Stimulated activated CD4-positive, alpha-beta T cell treated with anti-CD3 and anti-CD28 coated beads, TNF-alpha, amount 100 ng/mL, for 48 hours (primary cell): ENCODE data around the gene ADCY1.

Source experiments
- DNase-seq, 3 donors: peaks; one replicate each; pipeline ENCODE4 v3.0.0-alpha.2; 2020; ENCODE audit warnings: low read depth in 3 of 3

Gene ADCY1

DNA sequence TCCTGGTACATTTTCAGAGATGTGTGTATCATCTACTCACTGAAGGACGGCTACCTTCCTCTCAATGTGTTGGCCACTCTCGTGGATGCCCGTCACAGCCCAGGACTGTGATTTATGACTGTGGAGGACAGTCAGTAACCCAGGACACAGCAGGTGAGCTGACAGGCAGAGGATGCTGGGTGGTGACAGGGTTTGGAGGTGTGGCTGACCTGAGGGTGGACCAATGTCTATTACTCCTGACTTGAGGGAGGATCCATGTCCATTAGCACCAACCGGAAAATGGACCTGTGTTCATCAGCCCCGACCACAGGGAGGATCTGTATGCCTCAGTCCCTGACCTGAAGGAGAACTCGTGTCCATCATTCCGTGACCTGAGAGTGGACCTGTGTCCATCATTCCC, 96.1 kb downstream of the ADCY1 start:
- DNase-seq = no peak

DNA sequence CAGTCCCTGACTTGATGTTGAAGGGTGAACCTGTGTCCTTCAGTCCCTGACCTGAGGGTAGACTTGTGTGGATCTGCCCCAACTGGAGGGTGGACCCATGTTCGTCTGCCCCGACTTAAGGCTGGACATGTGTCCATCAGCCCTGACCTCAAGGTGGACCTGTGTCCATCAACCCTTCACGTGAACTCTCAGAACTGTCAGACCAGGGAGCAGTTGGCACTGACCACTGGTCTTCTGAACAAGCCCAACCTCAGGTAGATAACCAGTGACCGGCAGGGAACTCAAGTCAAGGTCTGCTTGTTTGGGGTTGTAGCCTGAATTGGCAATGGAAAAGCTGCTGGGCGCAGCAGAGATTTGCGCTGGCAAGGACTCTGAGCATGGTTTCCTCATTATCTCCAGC, 96.5 kb downstream of the ADCY1 start:
- no peak for DNase-seq

DNA sequence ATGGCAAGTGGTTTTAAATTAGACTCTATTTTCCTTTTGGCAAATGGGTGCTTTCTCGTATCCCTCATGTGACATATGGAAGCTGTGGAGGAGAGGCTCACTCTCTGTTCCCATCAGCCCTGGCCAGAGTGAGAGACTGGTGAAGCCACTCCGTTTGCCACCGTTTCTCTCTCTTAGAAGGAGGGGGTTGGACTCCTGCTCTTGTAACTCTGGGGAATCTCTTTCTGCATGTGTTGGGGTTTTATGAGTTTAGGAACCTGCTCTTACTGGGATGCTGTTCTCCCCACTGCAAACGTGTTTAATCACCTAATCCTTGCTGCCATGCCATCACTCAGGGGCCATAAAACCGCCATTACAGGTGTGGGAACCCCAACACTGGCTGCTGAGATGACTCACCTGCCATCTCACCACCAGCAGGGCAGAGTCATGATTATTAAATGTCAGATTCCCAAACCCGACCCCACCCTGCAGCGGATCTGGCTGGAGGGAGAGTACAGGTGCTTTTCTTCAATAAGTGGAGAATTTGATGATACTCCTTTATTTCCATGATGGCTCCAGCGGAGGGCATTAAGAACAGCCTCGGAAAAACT, 103.2 kb downstream of the ADCY1 start:
- DNase-seq = no peak

DNA sequence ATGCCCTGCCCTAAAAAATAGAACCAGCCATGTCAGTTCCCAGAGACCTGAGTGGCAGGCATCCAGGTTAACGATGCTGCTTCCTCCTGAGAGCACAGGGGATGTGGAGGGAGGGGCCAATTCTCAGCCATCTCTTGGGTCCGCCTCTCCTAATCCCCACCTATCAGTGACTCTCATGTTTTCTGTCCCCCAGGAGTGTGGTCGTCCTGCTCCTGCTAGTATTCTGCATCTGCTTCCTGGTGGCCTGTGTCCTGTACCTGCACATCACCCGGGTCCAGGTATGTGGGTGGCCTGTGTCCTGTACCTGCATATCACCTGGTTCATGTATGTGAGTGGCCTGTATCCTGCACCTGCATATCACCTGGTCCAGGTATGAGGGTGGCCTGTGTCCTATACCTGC, 105.3 kb downstream of the ADCY1 start:
- DNase-seq = no peak

DNA sequence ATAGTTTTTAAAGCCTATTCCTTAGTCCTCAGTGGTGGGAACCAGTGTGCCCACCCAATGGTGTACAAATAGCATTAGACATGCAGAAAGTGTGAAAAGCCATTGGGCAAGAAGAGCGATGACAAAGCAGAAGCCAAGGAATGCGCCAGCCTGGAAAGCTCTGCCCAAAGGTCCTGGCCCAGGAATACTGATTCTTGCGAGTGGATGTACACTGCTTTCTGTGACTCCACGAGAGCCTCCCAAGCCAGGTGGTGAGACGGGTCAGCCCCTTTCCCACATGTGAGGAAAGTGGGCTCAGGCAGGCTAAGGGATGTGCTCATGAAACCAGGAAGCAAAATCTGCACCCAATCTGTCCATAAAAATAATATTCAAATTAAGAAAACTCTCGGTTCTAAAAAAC, 106.6 kb downstream of the ADCY1 start:
- no peak for DNase-seq

DNA sequence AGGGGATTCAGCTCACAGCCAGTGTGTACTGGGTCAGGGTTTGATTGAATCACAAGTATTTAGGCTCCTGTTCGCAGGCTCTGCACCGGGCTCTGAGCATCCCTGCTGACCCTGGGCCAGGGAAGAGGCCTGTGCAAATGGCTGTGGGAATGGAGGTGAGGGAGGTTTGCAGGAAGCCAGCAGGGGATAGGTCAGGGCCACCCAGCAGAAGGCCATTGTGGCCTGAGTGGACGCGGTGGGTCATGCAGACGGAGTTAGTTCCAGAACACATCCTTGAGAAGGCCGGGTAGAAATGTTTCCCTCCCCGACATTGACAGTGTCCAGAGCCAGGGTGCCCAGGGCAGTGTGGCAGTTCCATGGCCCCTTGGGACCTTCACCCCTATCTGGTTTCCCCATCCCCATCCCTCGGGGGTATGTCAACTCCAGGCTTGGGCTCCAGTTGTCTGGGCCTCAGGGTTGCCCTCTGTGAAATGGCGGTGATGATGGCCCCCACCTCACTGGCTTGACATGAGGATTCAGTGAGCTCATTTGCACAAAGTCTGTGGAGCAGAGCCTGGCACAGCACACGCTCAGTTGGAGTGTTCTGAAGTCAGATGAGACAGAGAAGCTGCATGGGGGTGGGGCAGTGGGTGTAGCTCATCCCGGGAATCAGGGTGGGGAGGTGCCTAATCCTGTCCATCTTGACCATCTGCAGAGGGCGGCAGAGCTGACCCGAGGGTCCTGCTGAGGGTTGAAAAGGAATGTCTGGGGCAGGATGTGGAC, 107.6 kb downstream of the ADCY1 start:
- DNase-seq = no peak

DNA sequence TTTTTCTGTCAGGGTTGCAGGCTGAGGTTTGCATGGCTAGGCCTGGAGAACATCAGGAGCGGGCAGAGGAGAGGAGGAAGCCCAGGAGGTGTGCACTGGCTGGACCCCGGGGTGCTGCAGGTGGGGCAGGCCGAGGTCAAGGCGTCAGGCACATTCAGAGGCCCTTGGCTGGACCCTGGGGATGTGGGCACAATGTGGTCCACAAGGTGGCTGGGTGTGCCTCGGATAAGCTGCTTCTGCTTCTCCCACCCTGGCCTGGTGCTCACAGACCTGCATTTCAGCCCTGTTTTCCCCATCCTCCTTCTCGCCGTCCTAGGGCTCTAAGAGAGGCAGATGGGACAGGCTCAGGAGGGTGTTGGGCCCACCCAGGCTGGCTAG, 108.2 kb downstream of the ADCY1 start:
- DNase-seq = no peak

DNA sequence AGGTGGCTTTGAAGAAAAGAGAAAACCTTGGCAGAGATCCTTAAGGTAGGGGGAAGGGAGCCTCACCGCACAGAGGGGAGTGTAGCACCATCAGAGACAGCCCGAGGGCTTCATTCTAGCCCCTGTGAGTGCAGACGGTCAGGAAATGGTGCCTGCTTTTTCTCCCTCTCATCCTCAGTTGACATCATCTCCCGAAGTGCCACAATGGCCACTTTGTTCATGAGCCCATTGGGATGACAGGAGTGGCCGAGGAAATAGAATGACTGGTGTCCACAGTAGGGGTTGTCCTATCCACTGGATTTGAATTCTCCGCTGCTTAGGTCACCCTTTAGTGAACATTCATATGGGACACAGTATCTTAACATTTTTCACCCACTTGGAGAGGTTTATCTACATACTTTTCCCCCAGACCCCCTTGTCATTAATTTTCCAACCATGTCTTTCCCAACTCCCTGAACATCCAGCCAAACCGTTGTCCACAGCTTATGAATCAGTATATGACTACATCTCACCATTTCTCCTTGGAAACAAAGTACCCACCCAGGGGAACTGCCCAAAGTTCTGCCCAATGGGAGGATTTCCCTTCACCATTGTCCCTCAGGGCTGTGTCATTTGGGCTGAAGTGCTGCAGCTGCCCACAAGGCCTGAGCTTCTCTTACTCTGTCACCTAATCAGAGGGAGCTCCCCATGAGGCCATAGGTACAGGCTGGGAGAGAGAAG, 108.8 kb downstream of the ADCY1 start:
- no peak for DNase-seq

DNA sequence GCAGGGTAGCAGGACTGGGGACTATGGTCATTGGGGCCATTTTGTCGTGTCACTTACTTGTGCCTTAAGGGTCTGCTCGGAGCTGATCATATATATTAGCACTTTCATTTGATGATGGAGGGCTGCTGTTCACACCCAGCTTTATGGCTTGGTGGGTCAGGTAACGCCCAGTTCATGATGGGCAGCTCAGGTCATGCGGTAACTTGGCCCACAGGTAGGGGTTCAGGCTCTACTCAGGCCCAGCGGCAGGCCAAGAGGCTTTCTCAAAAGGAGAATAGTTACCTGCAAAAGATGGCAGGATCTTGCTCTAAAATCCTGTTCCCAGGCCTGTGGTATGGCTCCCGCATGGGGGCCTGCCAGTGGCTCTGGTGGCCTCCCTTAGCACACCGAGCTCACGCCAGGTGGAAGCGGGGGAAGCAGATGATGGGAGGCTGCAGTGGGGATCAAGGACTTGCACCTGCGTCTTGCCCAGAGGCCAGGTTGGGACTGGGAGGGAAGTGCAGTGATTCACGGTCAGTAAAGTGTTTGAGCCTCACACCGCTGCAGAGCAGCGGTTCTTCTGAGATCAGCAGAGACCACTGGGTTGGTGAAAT, 109.5 kb downstream of the ADCY1 start:
- no peak for DNase-seq

DNA sequence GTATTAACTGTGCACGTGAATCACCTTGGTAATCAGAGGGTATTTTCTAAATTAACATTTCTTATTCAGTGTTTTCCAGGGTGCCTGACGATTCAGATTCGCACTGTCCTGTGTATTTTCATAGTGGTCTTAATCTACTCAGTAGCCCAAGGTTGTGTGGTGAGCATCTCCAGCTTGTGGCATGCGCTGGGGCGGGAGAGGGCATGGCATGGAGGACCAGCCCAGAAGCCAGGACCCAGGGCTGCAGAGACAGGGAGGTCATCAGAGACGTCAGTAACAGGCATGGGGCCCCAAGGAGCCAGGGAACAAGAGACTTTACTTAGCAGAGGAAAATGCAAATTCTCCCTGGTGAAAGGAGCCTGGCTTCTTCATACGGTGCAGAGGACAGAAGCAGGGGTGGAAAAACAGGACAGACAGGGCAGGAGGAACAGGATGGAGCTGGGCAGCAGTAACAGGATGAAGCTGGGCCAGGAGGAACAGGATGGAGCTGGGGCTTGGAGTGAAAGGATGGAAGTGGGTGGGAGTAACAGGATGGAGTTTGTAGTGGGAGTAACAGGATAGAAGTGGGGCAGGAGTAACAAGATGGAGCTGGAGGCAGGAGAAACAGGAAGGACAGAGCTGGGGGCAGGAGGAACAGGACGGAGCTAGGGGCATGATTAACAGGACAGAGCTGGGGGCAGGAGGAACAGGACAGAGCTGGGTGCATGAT, 110.9 kb downstream of the ADCY1 start:
- DNase-seq = no peak

DNA sequence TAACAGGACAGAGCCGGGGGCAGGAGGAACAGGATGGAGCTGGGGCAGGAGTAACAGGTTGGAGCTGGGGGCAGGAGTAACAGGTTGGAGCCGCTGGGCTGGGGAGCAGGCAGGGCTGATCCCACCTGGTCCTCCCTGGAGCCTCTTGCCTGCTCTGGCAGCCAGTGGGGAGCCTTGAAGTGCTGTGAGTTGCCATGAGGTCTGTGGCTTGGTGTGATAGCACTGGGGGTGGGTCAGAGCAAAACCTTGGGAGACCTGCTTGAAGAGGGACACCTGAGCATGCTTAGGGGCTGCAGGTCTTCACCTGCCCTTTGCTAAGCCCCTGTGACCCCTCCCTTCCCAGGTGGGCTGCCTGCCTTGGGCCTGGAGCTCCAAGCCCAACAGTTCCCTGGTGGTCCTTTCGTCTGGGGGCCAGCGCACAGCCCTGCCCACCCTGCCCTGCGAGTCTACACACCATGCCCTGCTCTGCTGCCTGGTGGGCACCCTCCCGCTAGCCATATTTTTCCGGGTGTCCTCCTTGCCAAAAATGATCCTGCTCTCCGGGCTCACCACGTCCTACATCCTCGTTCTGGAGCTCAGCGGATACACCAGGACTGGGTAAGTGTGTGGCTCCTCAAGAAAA, 111.6 kb downstream of the ADCY1 start:
- no peak for DNase-seq

DNA sequence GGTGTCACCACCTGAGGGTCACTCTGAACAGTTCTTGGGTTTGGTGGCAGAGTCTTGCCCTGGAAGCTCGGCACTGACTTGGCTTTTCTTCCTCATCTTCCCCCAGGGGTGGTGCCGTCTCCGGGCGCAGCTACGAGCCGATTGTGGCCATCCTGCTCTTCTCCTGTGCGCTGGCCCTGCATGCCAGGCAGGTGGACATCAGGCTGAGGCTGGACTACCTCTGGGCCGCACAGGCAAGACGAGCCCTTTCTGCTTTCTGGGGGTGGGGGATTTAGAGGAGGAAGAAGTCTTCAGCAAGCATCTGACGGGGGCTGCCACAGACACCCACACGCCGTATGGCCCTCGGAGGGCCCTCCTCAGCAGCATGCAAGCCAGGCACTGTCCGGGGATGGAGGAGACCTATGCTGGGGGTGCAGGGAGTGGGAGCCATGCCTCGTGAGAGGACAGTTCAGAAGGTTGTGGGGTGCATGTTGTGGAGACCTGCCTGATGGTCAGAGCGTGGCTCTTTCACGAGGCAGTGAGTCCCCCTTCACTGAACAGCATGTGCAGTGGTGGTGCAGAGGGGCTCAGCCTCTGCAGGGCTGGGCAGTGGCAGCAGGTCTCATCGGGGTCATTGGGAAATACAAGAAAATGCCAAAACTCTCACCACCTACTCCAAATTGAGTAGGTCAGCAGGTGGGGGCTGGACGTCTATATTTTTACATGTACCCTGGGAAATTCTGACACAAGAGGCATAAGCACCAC, 112.4 kb downstream of the ADCY1 start:
- no peak for DNase-seq

DNA sequence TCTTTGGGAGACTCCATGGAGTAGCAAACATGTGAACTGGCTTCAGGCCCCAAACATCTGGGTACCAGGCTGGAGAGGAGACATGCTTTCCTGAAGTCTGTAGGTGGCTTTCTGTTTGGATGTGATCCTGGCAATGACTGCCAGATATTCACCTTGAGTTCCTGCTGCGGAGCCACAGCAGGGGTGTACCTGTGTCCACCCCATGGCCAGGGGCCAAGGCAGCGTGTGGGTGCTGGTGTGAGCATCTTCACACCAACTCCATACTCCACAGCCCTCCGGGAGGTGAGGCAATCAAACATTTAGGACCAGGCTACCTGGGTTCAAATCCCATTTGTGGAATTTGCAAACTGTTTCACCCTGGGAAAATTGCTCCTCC, 113.0 kb downstream of the ADCY1 start:
- DNase-seq = no peak

DNA sequence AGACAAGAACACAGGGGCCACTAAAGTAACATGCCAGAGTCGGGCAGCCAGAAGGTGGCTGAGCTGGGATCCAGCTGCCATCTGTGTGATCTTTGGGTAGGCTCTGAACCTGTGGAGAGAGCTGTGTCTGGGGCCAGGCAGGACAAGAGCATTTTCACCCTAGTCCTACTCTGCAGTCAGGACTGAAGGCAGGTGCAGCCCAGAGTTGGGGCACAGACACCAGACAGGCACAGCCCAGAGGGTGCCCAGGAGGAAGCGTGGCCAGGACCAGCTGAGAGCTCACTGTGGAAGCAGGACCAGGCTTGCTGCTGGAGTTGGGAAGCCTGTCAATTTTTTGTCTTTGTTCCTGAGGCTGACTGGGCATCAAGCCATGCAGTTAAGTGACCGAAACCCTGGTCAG, 113.6 kb downstream of the ADCY1 start:
- DNase-seq = no peak

DNA sequence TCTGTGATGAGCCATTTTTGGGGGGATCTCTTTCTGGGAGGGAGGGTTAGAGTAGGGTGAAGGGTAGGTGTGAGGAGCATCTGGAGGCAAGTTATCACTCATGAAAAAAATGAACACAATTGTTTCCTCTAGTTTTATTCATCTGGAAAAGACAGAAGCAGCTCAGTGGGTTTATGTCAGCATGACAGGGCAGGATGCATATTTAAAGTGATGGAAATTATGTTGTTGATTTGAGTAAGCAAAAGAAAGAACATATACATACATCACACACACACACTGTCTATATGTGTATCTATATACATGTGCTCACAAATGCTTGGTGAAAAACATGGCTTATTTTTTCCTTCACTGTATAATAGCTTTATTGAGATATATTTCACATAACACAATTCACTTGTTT, 114.2 kb downstream of the ADCY1 start:
- DNase-seq = no peak

DNA sequence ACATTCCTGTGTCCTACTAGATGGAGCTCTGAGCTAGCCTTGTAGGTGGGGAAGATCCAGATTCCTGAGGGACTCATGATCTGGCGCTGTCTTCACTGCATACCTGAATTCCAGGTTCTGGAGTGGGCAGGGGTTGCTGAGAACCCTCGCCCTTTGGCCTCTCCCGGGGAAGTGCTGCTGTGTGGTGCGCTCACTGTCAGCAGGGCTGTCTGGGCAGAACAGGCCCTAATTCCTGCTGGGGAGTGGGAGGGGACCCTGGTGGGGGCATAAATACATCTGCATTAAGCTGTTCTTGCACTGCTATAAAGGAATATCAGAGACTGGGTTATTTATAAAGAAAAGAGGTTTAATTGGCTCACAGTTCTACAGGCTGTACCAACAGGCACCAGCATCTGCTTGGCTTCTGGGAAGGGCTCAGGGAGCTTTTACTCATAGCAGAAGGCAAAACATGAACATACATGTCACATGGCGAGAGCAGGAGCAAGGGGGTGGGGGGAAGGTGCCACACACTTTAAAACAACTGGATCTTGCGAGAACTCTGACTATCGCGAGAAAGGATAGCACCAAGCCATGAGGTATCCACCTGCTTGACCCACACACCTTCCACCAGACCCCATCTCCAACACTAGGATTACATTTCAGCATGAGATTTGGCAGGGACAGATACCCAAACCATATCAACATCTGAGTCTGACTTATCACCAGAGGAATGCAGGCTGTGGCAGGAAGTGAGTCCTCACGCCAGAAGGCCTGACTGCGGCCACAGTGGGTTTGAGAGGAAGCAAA, 115.0 kb downstream of the ADCY1 start:
- no peak for DNase-seq

DNA sequence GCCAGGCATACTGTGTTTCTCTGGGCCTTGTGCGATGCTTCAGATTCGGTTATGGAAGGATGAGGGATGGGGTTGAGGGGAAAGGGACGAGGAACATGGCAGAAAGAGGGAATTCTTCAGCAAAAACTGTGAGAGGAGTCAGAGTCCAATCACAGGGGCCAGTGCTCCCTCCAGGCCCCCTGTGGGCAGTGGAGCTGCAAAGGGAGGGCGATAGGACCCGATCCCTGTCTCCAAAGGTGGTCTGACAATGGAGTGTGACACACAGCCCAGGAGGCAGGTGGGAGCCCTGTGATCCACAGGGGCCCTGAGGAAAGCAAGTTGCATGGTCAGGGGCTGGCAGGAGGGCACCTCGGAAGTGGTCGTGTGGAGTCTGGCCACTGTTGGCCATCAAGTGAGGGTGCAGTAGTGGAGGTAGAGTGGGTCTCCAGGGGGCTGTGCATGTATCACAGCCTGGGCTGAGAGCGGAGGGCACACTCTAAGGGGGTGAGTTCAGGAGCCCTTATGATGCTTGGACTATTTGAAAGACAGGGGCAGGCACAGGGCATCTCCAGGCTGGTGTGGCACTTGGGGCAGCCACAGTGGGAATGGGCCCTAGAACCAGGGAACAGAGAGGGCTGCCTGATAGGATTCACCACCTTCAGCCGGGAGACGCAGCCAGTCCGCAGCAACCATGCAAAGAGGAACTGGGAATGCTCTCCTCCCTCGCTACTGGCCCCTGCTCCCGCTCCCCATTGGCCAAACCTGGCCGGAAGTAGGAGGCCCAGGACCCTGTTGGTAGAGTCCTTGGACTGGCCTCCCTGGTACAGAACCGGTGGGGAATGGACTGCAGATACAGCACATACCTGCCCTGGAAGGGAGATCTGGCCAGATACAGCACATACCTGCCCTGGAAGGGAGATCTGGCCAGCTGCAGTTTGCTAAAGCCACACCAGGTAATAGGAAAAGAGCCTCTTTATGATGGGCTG, 115.9 kb downstream of the ADCY1 start:
- DNase-seq = no peak

DNA sequence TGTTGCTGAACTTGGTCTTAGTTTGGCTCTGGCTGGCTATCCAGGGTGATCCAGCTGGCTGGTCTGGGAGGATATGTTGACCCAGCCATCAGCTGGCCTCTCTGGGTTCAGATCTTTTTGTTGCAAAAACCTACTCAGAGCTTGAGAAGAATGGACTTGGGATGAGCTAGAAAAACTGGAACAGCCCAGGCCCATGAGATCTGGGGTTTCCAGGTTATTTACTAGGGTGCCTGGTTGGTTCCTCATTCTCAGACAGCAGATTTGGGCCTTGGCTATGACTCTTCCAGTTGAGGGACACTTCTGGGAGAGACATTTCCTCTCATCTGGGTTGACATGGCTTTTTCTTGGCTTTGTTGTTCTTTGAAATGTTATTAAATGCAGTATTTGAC, 116.6 kb downstream of the ADCY1 start:
- DNase-seq = no peak

DNA sequence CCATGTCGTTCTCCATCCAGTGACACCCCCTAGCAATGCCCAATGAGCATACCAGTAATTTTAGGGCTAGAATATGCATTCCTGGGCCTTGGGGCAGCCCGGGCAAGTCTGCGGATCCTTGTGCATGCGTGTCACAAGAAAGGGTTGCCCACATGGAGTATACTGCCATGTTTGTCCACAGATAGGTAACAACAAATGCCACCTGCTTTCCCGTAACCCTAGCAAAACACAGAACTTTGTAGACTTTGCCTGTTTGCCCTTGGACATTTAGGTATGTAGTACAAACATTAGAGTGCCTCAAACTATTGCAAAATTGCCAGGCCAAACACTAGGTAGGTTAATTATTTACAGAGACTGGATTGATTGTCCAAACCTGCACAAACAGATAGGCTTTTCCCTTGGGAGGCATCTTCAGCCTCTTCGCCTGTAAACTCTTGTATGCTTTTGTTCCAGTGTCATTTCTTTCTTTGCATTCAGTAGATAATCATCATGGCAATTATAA, 117.0 kb downstream of the ADCY1 start:
- no peak for DNase-seq
